HG03159 (cell line): Measurements from ENCODE around the gene NR5A2.
"Not testable (repeated sequence)": the region's sequence is repeated elsewhere in the genome, so short reads cannot be mapped to it uniquely, and the experiment has no call there.

Experiments used
- ATAC-seq: cut with Tn5 transposase; IDR thresholded peaks from one replicate; pipeline ENCODE4 v1.9.1; 2021; ENCODE audit warnings: mild to moderate bottlenecking, moderate library complexity; ENCODE audit not compliant: unreplicated experiment

The NR5A2 gene

GRCh38 chr1:200157715-200158114, 130.2 kb downstream of the NR5A2 start:
- ATAC-seq, result no peak

GRCh38 chr1:200161801-200162200, 134.3 kb downstream of the NR5A2 start:
- no peak for ATAC-seq

GRCh38 chr1:200162258-200162657, 134.7 kb downstream of the NR5A2 start:
- no peak for ATAC-seq

- no peak for ATAC-seq
Measured at GRCh38 chr1:200162877-200163276, 135.4 kb downstream of the NR5A2 start.

- ATAC-seq, result no peak
Measured at GRCh38 chr1:200163911-200164310, 136.4 kb downstream of the NR5A2 start.

- ATAC-seq, result no peak
Measured at GRCh38 chr1:200165493-200166220, 138.1 kb downstream of the NR5A2 start.

- ATAC-seq, result no peak
Measured at GRCh38 chr1:200166411-200166810, 138.9 kb downstream of the NR5A2 start.

GRCh38 chr1:200168926-200169325, 141.4 kb downstream of the NR5A2 start:
- ATAC-seq, result no peak

GRCh38 chr1:200172311-200172710, 144.8 kb downstream of the NR5A2 start:
- ATAC-seq, result no peak

GRCh38 chr1:200173097-200173618, 145.6 kb downstream of the NR5A2 start:
- no peak for ATAC-seq

GRCh38 chr1:200174525-200175295, 147.2 kb downstream of the NR5A2 start:
- no peak for ATAC-seq

GRCh38 chr1:200176181-200176580, 148.7 kb downstream of the NR5A2 start:
- ATAC-seq, result no peak

GRCh38 chr1:200176798-200177197, 149.3 kb downstream of the NR5A2 start:
- ATAC-seq, result no peak

- no peak for ATAC-seq
Measured at GRCh38 chr1:200178340-200178739, 150.8 kb downstream of the NR5A2 start.

GRCh38 chr1:200179126-200179780, 151.7 kb downstream of the NR5A2 start:
- ATAC-seq, result no peak

GRCh38 chr1:200179781-200180160, 152.3 kb downstream of the NR5A2 start:
- ATAC-seq, result no peak

GRCh38 chr1:200180821-200181220, 153.3 kb downstream of the NR5A2 start:
- ATAC-seq, result no peak

GRCh38 chr1:200181861-200182260, 154.4 kb downstream of the NR5A2 start:
- ATAC-seq, result no peak

- ATAC-seq, result no peak
Measured at GRCh38 chr1:200182701-200183100, 155.2 kb downstream of the NR5A2 start.

- no peak for ATAC-seq
Measured at GRCh38 chr1:200183637-200184036, 156.1 kb downstream of the NR5A2 start.

GRCh38 chr1:200184196-200184595, 156.7 kb downstream of the NR5A2 start:
- ATAC-seq, result no peak

GRCh38 chr1:200185191-200185590, 157.7 kb downstream of the NR5A2 start:
- ATAC-seq, result not testable (repeated sequence)
